ENCODE measurements around the gene PLA2G5.
"Not testable (repeated sequence)": the region's sequence is repeated elsewhere in the genome, so short reads cannot be mapped to it uniquely, and the experiment has no call there.

Gene PLA2G5, protein sequence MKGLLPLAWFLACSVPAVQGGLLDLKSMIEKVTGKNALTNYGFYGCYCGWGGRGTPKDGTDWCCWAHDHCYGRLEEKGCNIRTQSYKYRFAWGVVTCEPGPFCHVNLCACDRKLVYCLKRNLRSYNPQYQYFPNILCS

DNA sequence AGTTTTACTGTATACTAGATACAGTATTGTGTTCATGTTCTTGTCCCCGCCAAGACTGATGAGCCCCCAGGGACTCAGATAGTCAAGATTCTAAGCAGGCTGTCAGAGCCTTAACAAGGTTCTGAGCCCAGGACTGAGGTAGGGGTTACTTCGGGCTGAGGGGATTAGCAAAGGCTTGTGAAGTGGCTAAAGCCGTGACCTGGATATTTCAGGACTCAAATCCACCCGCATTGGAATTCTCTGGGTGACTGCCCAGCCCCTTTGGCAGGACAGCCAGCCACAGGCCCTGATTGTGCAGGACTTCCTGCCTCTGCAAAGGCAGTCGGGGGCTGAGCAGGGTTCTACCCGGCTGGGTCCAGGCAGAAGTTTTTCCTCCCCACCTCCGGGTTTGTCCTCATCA, at the start of gene PLA2G5:
TSS of gene PLA2G5 (plus strand) at position 321 of the 400 bp plus-strand sequence. CDS start 14,637 bp downstream, outside the sequence.
- no peak for DNase-seq (ENCODE audit: low spot score)

DNA sequence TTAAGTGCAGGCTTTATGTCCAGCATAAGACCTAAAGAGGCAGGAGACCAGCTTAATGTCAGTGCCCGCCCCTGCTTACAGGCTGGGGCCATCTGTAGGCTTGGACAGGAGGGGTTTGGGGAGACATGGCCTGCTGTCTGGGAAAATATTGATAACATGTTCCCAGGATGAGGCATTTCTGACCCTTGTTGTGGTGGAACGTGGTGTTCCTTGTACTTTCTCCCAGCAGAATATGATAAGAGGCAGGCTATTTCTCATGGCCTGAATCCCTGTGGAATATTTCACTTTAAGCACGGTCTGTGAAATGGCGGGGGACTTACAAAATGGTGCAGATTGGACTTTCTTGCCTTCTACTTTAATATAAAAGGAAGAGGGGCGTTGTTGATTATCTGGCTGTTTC, 41.9 kb upstream of the PLA2G5 start:
- DNase-seq (ENCODE audit: low spot score): no peak

GRCh38 chr1:20028726-20029125, 41.3 kb upstream of the PLA2G5 start:
- DNase-seq (ENCODE audit: low spot score): no peak

DNA sequence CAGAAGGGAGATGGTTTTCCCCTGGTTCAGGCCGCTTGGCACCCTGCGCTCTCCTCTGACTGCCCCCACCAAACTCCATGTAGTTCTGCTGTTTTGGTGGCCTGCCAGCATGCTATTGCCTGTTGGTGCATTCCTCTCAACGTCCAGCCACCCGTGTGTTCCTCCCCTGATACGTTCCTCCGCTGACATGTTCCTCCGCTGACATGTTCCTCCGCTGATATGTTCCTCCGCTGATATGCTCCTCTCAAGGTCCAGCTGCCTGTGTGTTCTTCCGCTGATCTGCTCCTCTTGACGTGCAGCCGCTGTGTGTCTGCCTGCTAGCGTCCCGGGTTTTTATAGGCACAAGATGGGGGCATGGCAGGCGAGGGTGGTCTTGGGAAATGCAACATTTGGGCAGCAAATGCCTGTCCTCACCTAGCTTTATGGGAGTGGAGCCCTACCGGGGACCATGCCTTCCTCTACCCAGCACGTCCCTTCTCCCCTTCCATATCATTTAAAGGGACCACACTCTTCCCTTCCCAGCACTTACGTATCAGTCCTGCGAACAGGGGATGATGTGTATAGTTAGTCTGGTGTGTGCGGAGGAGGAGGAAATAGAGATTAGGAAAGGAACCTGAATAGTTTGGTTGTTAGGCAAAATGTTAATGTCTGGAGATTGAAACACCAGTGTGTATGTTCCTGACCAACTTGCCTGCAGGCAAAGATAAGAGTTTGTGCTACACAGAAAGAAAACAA, 40.6 kb upstream of the PLA2G5 start:
- DNase-seq (ENCODE audit: low spot score): no peak

- DNase-seq (ENCODE audit: low spot score): not testable (repeated sequence)
These were observed 39.4 kb upstream of the PLA2G5 start for GRCh38 chr1:20030436-20031151.

- no peak for DNase-seq (ENCODE audit: low spot score)
These were observed 38.8 kb upstream of the PLA2G5 start for GRCh38 chr1:20031161-20031560.

DNA sequence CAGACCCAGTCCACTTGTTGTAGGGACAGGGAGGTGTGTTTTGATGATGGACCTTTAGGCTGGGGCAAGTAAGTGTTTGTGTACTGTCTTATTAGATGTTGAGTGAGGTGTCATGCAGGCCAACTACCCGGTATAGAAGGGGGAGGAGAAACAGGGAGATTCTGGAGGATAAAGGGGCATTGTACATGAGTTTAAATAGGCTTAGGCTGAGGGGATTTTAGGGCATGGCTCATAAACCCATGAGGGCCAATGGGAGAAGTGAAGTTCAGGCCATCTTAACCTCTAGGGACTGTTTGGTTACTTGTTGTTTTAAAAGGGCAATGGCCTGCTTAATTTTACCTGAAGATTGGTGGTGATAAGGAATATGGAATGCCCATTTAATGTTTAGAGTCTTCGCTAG, 38.2 kb upstream of the PLA2G5 start:
- DNase-seq (ENCODE audit: low spot score): no peak

GRCh38 chr1:20032425-20032824, 37.6 kb upstream of the PLA2G5 start:
- no peak for DNase-seq (ENCODE audit: low spot score)

DNA sequence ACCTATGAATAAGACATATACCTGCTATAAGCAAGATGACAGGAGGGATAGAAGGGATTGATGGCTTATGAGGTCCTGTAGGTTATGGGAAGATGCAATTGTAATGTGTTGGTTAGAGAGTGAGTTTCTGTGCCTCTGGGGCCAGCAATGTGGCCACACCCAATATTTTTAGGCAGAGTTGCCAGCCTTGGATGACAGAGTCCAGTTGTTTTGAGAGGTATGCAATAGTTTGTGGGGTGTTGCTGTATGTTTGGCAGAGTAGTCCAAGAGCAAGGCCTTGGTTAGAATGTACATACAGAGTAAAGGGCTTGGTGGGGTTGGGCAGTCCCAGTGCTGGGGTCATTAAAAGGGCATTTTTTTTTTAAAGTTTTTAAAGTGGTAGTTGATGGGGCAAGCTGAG, 36.6 kb upstream of the PLA2G5 start:
- DNase-seq (ENCODE audit: low spot score): no peak

GRCh38 chr1:20035114-20035513, 34.9 kb upstream of the PLA2G5 start:
- no peak for DNase-seq (ENCODE audit: low spot score)

DNA sequence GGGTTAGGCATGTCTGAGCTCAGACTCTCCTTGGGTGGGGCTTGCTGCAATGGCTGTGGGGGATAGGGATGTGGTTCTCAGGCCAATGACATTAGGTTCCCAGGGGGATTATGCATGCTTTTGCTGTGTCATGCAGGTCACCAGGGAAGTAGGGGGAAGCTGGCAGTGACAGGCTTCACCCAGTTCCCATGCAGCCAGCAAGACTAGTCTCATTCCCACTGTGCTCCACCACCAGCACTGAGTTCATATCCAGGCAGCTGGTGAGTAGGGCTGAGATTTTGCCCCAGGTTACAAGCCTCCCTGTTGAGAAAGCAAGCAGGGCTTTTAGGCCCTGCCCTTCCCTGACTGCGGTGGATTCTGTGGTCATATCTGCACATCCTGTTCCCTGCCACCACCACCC, 32.1 kb upstream of the PLA2G5 start:
- DNase-seq (ENCODE audit: low spot score): no peak

- DNase-seq (ENCODE audit: low spot score): no peak
These were observed 22.9 kb upstream of the PLA2G5 start for GRCh38 chr1:20047096-20047495.

GRCh38 chr1:20048563-20048962, 21.4 kb upstream of the PLA2G5 start:
- no peak for DNase-seq (ENCODE audit: low spot score)

- DNase-seq (ENCODE audit: low spot score): not testable (repeated sequence)
These were observed 20.8 kb upstream of the PLA2G5 start for GRCh38 chr1:20049056-20049798.

- no peak for DNase-seq (ENCODE audit: low spot score)
These were observed 18.7 kb upstream of the PLA2G5 start for GRCh38 chr1:20051218-20051829.

GRCh38 chr1:20052386-20052785, 17.6 kb upstream of the PLA2G5 start:
- DNase-seq (ENCODE audit: low spot score): no peak

GRCh38 chr1:20057886-20058420, 12.0 kb upstream of the PLA2G5 start:
- DNase-seq (ENCODE audit: low spot score): no peak

DNA sequence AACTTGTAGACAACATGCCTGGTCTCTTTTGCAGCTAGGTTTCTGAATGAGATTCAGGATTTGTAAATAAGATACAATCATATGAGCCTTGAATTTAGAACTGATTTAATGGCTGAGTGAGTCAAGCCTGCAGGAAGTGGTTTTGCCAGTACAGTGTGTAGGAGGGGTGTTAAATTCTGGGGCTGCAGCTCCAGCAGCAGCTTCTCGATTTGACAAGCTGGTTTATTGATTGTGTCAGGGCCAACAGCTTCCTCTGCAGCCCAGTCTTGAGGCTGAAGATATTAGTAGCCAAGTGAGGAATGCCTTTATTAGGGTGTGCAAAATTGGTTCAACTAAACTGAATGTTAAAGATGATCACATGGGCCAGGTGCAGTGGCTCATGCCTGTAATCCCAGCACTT, 11.5 kb upstream of the PLA2G5 start:
- no peak for DNase-seq (ENCODE audit: low spot score)

DNA sequence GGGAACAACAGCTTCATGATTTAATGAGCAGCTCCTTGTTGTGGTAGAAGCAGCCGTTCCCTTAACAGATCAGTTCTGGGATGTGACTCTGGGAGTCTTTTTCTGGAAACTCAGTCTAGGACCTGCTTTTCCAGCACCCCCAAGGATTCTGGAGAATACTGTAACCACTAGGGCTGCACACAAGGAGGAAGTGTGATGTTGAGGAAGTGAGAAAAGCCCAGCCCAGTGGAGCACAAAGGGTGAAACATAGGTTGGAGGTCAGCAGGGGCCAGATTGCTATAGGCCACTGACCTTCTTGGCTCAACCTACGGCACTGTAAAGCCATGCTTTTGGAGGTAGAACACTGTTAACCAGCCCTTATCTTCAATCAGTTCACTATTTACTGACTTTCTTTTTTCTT, 10.1 kb upstream of the PLA2G5 start:
- DNase-seq (ENCODE audit: low spot score): no peak

GRCh38 chr1:20060791-20061190, 9.2 kb upstream of the PLA2G5 start:
- DNase-seq (ENCODE audit: low spot score): not testable (repeated sequence)

GRCh38 chr1:20061866-20062265, 8.1 kb upstream of the PLA2G5 start:
- DNase-seq (ENCODE audit: low spot score): no peak

DNA sequence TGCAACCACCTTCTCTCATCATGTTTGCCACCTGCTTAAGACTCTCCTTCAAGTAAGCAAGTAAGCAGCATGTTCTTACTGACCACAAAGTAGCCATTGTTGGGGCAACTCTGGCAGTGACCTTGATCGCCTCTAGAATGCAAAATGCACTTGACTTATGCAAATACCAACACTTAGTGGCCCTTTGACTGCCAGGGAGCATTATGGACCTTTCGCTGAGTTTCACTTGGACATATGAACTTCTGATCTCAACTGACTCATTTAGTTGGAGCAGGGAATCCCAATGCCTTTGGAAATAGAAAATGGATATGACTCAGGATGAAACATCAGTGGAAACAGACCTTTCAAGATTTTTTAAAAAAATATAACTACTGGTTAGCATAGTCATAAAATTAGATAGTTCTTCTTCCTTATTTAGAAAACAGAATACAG, 6.1 kb upstream of the PLA2G5 start:
- no peak for DNase-seq (ENCODE audit: low spot score)
